Urothelium cell line (cell line): ENCODE results near the gene SEPTIN6.
A peak's percentile ranks its signal among the peaks of the same experiment; 100 is the strongest.

Experiments
- DNase-seq: peaks from one replicate; pipeline ENCODE4 v3.0.0; 2011; ENCODE audit warnings: low spot score, mixed read lengths
- FAIRE-seq: peaks from 2 replicates; lab custom pipeline; 2011; peaks lifted over from hg19 to GRCh38; lab: Jason Lieb, UNC

The SEPTIN6 gene

DNA sequence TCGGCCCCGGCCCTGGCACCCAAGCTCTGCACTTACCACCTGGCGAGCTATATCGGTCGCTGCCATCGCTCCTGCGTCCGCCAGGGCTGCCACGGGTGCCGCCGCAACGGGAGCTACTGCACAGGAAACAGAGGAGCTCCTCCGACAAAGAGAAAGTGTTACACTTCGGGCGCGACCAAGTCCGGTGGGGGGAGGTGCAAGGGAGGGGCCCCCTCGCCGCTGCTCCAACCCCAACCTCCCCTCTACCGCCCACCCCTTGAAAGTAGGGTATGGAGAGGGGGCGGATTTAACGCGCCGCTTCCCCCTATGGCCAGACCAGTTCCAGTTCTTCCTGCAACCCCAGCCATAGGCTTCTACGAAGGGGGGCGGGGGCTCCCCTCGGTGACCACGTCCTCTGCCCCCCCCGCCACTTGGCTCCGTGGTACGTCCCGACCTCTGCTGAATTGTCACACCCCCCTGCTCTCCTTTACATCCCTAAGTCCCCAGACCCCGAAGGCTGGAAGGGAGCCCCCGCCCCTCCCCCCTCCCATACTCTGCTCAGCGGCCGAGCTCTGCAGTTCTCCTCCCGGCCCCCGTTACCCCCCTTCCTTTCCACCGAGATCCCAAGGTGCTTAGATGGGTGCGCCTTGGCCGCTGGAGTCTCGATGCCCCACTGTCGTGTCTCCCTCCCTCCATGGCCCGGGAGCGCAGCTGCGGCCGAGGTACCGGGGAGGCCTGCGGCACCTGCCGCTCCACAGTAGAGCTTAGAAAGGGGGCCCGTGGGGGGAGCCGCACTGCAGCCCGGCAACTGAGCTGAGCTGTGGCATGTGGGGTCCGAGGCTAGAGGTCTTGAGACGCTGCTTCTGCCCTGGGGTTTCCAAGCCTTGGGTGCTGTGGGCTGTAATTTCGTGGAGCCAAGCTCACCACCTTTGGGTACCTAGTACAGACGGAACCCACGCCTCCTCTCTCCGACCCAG is at the start of gene SEPTIN6:
SEPTIN6 (minus strand) TSS at position 129 of the 956 bp plus-strand sequence; CDS start at position 66, 63 bp downstream.
- FAIRE-seq (no peak), DNase-seq (peak; percentile 50)

- FAIRE-seq: no peak
- DNase-seq: no peak
Observed at GRCh38 chrX:119738742-119739141, 45.8 kb upstream of the SEPTIN6 start.

DNA sequence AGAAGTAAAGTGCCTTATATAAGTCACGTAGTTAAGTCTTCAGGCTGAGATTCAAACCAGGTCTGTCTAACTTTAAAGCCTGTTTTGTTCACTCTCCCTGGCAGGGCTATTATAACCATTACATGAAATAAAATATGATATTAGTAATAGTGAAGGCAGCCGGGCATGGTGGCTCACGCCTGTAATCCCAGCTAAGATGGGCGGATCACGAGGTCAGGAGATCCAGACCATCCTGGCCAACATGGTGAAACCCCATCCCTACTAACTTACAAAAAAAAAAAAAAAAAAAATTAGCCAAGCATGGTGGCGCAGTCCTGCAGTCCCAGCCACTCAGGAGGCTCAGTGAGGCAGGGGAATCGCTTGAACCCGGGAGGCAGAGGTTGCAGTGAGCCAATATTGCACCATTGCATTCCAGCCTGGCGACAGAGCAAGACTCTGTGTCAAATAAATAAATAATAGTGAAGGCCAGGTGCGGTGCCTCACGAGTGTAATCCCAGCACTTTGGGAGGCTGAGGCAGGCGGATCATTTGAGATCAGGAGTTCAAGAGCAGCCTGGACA is 43.3 kb upstream of the SEPTIN6 start:
- DNase-seq: no peak
- FAIRE-seq: no peak

DNA sequence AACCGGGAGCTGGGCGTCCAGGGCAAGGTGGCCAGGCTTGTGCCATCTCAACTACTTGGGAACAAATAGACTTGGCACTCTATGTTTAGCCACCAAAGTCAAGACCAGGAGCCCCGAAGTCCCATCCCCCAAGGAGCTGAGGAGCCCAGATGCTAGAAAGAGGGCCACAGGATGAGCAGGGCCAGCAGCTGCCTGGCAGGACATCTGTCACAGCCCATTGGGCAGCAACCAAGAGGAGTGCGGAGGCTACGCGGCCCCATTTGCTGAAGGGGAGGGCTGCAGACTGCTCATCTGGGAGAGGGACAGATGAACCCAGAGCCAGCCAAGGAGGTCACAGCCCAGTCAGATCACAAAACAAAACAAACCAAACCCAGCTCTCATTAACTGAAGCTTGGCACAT is 42.5 kb upstream of the SEPTIN6 start:
- FAIRE-seq (no peak), DNase-seq (no peak)

GRCh38 chrX:119734897-119735339 is 42.0 kb upstream of the SEPTIN6 start:
- DNase-seq (no peak), FAIRE-seq (no peak)

DNA sequence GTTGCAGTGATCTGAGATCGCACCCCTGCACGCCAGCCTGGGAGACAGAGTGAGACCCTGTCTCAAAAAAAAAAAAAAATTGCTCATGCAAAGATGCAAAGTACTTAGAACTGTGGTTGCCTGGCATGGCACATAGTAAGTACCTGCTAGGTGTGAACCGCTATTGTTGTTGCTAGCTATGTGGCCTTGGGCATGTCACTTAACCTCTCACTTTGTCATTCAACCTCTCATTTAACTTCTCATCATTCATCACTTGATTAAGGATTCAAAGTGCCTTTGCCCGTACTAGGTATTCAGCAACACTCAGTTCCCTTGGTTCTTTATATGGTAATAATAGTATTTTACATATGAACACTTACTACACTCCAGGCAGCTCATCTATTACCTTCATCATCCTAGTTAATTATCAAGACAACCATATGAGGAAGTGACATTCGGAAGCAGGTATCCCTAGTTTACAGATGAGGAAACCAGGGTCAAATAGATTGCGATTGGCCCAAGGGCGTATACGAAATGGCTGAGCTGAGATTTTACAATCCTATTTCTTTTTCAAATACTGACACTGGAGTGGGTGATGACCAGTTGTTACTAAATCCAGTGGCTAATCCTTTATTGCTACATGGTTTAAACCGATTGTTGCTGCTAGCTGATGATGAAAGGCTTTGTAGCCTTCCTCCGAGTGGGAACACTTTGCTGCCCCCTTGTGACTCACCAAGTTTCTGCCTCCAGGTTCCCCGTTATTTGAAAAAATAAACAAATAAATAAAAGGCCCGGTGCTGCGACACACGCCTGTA is 36.6 kb upstream of the SEPTIN6 start:
- DNase-seq: peak; percentile 17
- FAIRE-seq: no peak

- DNase-seq (no peak), FAIRE-seq (no peak)
Observed at GRCh38 chrX:119728487-119728886, 35.5 kb upstream of the SEPTIN6 start.

DNA sequence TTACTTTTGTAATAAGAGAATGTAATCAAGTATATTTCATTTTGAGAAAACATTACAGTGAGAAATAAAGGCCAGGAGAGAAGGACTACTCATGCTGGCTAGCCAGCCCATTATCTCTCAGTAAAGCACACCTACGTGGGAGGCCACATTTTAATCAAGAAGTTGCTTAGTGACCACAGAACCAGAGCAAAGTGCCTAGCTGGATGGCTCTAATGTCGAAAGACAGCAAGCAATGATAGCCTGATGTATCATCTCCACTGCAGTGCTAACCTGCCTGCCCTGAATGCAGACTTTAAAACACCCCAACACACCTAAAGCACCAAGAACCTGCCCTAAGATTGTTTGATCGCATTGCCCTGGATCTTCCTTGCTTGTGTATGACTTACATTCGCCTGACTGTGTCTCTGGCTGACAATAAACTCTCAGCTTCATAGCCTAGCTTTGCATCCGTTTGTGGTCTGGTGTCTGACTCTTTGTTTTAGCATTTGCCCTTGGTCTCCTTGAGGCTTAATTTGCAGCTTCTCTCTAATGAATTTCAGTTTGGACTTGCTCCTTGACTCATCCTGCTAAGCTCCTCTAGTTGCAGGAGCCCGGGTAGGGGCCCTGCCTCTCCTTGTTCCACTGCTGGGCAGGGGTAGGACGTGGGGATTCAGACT is 34.1 kb upstream of the SEPTIN6 start:
- FAIRE-seq (no peak), DNase-seq (no peak)

DNA sequence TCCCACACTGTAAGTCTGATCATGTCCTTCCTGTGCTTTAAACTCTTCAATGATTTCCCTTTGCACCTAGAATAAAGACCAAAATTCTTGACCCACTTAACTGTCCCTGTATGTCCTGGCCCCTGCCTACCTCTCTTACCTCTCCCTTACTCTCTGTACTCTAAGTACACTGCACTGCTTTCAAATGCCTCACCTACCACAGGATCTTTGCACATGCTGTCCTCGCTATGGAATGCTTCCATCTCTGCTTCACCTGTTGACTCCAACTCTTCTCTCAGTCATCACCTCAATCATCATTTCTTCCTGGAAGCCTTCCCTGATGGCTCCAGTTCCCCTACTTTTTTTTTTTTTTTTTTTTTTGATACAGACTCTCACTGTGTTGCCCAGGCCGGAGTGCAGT is 29.0 kb upstream of the SEPTIN6 start:
- no peak for FAIRE-seq

DNA sequence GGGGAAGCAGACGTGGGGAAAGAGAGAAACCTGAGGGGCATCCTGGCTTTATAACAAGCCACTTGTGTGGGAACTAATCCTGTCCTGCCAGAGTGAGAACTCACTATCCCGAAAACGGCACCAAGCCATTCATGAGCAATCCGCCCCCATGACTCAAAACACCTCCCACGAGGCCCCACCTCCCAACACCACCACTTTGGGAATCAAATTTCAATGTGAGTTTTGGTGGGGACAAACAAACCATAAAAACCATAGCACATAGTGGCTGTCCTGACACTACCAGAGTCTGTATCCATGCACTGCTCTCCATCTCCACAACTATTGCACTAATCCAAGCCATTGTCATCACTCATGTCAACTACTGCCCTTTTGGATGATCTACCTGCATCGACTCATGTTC is 28.5 kb upstream of the SEPTIN6 start:
- DNase-seq (no peak), FAIRE-seq (no peak)

More for the DNA sequence above, 29.0 kb upstream of the SEPTIN6 start:
- DNase-seq: no peak

DNA sequence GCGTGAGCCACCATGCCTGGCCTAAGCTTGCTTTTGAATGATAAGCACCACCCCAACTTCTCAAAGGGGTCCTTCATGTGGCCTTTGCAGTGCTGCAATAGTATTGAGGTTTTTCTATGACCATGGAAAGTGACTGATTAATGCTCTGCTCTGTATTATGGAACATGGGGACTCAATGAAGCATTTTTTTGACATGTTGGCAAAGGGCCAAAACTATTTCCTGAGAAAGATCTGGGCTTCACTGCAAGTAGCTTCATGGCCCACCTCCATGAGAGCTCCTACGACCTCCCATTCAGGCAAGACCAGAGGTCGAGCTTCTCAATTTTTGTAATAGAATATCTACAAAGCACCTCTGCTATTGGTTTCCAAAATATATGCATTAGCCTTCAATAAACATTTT is 16.7 kb upstream of the SEPTIN6 start:
- no peak for FAIRE-seq
- DNase-seq: no peak

GRCh38 chrX:119708936-119709335 is 16.0 kb upstream of the SEPTIN6 start:
- DNase-seq: no peak
- no peak for FAIRE-seq

DNA sequence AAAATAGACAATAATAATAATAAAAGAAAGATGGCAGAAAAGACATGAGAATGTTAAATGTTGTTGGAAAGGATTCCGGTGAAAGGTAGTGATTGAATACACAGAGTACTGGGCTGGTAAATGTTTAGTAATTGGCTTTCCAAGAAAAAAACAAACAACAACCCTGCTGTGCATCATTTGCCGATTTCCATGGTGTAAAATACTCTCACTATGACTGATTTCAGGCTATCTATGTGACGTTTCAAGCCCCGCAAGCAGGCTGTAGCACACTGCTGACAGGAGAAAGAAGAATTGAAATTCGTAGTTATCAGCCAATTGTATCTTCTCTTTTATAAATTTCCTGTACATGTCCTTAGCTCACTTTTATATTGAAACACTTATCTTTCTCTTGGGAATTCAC is 13.6 kb upstream of the SEPTIN6 start:
- DNase-seq (no peak), FAIRE-seq (no peak)

DNA sequence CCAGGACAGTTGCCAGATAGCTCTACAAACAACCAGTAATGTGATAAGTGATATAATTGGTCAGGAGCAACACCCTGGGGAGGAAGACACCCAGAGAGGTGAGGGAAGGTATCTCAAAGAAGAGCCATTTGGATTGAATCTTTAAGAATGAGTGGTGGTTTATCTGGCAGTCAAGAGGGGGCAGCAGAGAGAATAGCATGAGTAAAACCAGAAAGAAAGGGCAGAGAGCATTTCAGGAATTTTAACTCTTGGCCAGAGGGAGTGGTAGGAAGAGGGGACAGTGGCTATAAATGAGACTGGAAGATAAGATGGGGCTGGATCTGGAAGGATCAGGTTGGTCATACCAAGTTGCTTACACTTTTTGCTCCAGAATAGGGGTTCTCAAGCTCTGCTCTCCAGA is 5.9 kb upstream of the SEPTIN6 start:
- DNase-seq: peak; percentile 18
- no peak for FAIRE-seq

- no peak for FAIRE-seq
- no peak for DNase-seq
Observed at GRCh38 chrX:119696251-119696890, 3.4 kb upstream of the SEPTIN6 start.

DNA sequence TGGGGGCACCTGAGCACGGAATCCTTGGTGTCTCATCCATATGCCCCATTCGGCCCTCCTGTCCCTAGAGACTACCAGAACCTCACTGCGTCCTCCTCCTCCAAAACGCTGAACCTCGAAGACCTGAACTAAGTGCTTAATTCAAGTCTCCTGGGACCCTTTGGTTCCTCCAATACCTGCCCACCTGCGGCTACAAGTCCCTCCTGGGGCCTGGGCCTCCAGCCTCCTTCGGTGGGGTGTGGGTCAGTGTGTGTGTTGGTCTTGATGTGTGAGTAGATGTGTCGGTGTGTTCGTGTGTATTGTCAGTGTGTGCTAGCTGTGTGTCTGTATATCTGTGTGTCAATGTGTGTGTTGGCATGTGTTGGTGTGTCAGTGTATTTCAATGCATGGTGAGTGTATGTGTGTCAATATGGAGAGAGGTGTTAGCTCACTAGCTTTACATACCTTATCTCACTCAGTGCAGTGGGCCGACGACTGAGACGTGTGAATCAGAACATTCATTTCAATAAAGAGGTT is 2.6 kb upstream of the SEPTIN6 start:
- DNase-seq (no peak), FAIRE-seq (no peak)

- FAIRE-seq: no peak
Observed at GRCh38 chrX:119694601-119695534, 1.9 kb upstream of the SEPTIN6 start.

DNA sequence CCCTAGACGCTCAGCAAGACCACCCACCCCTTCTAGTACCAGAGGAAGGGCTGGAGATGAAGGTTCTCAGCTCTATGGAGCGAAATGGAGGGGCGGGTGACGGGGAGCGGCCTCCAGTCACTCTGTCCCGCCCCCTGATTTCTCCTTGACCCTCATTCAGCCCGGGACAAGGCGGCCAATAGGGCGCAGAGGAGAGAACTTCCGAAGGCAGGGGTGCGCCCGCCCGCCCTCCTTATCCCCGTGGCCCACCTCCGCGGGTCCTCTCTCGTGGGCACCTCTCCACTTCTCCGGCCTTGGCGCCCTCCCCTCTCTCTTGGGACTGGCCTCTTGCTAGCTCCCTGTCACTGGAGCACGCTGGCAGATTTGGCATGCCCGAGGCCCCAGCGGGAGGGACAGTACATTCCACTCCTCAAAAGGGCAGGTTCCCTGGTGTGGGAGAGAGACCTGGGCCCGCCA is 1.1 kb upstream of the SEPTIN6 start:
- DNase-seq (no peak), FAIRE-seq (no peak)

More at GRCh38 chrX:119694601-119695534, 1.9 kb upstream of the SEPTIN6 start:
- no peak for DNase-seq
